ENCODE measurements around the gene ZKSCAN3.

GRCh38 chr6:28357036-28357435 lies 7.3 kb downstream of the ZKSCAN3 start:
- TF ChIP-seq GABPA (IDR thresholded peaks at IDR 0.05; ENCODE audit: low read depth) (no peak), CTCF (IDR thresholded peaks at IDR 0.05 in 2 of 3, conservative IDR thresholded peaks at IDR 0.05 in 1 of 3; ENCODE audit: control insufficient read depth in 2 of 3, extremely low read depth in 1 of 3, insufficient read depth in 1 of 3, low read depth in 3 of 3, low read length in 3 of 3) (no peak), YY1 (IDR thresholded peaks at IDR 0.05; ENCODE audit: low read depth, low read length) (no peak), PAX5 (IDR thresholded peaks at IDR 0.05; ENCODE audit: borderline replicate concordance, low read depth, low read length) (no peak), RAD21 (IDR thresholded peaks at IDR 0.05; ENCODE audit: insufficient read depth, low read depth, low read length) (no peak), ZNF687 (IDR thresholded peaks at IDR 0.05) (no peak), CEBPB (IDR thresholded peaks at IDR 0.05; ENCODE audit: borderline replicate concordance in 1 of 2, low read depth in 2 of 2, low read length in 2 of 2) (no peak), ETV6 (conservative IDR thresholded peaks at IDR 0.05 in 1 of 2, IDR thresholded peaks at IDR 0.05 in 1 of 2; ENCODE audit: borderline replicate concordance in 1 of 2, low read depth in 1 of 2) (no peak), HDAC6 (IDR thresholded peaks at IDR 0.05; ENCODE audit: unreplicated experiment) (no peak), TARDBP (IDR thresholded peaks at IDR 0.05; ENCODE audit: borderline replicate concordance) (no peak), POLR2A (IDR thresholded peaks at IDR 0.05; ENCODE audit: low read depth, low read length) (no peak), SMAD1 (IDR thresholded peaks at IDR 0.05; ENCODE audit: low read depth, partially characterized antibody) (no peak)
- TF ChIP-seq, protein P1, sequence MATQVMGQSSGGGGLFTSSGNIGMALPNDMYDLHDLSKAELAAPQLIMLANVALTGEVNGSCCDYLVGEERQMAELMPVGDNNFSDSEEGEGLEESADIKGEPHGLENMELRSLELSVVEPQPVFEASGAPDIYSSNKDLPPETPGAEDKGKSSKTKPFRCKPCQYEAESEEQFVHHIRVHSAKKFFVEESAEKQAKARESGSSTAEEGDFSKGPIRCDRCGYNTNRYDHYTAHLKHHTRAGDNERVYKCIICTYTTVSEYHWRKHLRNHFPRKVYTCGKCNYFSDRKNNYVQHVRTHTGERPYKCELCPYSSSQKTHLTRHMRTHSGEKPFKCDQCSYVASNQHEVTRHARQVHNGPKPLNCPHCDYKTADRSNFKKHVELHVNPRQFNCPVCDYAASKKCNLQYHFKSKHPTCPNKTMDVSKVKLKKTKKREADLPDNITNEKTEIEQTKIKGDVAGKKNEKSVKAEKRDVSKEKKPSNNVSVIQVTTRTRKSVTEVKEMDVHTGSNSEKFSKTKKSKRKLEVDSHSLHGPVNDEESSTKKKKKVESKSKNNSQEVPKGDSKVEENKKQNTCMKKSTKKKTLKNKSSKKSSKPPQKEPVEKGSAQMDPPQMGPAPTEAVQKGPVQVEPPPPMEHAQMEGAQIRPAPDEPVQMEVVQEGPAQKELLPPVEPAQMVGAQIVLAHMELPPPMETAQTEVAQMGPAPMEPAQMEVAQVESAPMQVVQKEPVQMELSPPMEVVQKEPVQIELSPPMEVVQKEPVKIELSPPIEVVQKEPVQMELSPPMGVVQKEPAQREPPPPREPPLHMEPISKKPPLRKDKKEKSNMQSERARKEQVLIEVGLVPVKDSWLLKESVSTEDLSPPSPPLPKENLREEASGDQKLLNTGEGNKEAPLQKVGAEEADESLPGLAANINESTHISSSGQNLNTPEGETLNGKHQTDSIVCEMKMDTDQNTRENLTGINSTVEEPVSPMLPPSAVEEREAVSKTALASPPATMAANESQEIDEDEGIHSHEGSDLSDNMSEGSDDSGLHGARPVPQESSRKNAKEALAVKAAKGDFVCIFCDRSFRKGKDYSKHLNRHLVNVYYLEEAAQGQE (IDR thresholded peaks at IDR 0.05; ENCODE audit: low read depth, low read length) = no peak

All from GM12878 (cell line).